ENCODE results near the gene SLC12A3. TPM values are rescaled to one million over a fixed set of nuclear protein-coding genes. Genes with fewer than 3 reads are reported as not detected.

SLC12A3 gene
- total RNA-seq, 1 experiment from 2014 or later = not detected

- TF ChIP-seq PRDM15 (CRISPR knock-in tag; IDR thresholded peaks at IDR 0.05) = no peak
- no peak for TF ChIP-seq PRRX2 (CRISPR knock-in tag; IDR thresholded peaks at IDR 0.05)
- no peak for TF ChIP-seq GTF2I (CRISPR knock-in tag; conservative IDR thresholded peaks at IDR 0.05)
- TF ChIP-seq NR3C1 (CRISPR knock-in tag; conservative IDR thresholded peaks at IDR 0.05; ENCODE audit: low read depth) = no peak
- TF ChIP-seq KAT7 (CRISPR knock-in tag; IDR thresholded peaks at IDR 0.05; ENCODE audit: borderline replicate concordance) = no peak
- no peak for TF ChIP-seq MYBL2 (CRISPR knock-in tag; IDR thresholded peaks at IDR 0.05)
- TF ChIP-seq ZNF425 (CRISPR knock-in tag; conservative IDR thresholded peaks at IDR 0.05) = no peak
- TF ChIP-seq NFE2L1 (CRISPR knock-in tag; IDR thresholded peaks at IDR 0.05) = no peak
Observed at GRCh38 chr16:56915336-56916119, 50.5 kb downstream of the SLC12A3 start (continued).

GRCh38 chr16:56916571-56917403 lies 51.8 kb downstream of the SLC12A3 start:
- Mint-ChIP-seq H3K4me1 (peaks cover 9% of the 10 kb centered on the region; the same call in 1 of the 2 replicates), H3K9me3 (no peaks in the 10 kb centered on the region), H3K36me3 (no peaks in the 10 kb centered on the region), H3K27ac (no peak overlapping the region), H3K27me3 (ENCODE audit: low read depth) (no peaks in the 10 kb centered on the region; the same call in 1 of the 2 replicates), H3K4me3 (no peak overlapping the region)
- no peak for ATAC-seq
- DNase-seq (ENCODE audit: low spot score) = no peak
- TF ChIP-seq RORB (CRISPR knock-in tag; IDR thresholded peaks at IDR 0.05) (no peak), CBFB (CRISPR knock-in tag; IDR thresholded peaks at IDR 0.05; ENCODE audit: low read depth) (no peak), ESRRA (CRISPR knock-in tag; IDR thresholded peaks at IDR 0.05; ENCODE audit: borderline replicate concordance) (no peak), AR (CRISPR knock-in tag; IDR thresholded peaks at IDR 0.05) (no peak), ZNF263 (CRISPR knock-in tag; IDR thresholded peaks at IDR 0.05; ENCODE audit: low read depth) (no peak), SP1 (CRISPR knock-in tag; conservative IDR thresholded peaks at IDR 0.05) (no peak), NR2C2 (CRISPR knock-in tag; IDR thresholded peaks at IDR 0.05) (no peak), ETV6 (CRISPR knock-in tag; IDR thresholded peaks at IDR 0.05) (no peak)
- ChIA-PET POLR2A (no interaction called here), CTCF (no interaction called here)

All from WTC11 (cell line).